ENCODE results near the gene MYH14. TPM values are rescaled to one million over a fixed set of nuclear protein-coding genes. Genes with fewer than 3 reads are reported as not detected.
A peak's percentile ranks its signal among the peaks of the same experiment; 100 is the strongest.
"Not testable (repeated sequence)": the region's sequence is repeated elsewhere in the genome, so short reads cannot be mapped to it uniquely, and the experiment has no call there.

Gene MYH14
- total RNA-seq, 1 donor from 2014 or later: 0.17 TPM

- not testable (repeated sequence) for DNase-seq
Observed at GRCh38 chr19:50228153-50228552, 24.7 kb downstream of the MYH14 start.

GRCh38 chr19:50230379-50231351 lies 27.2 kb downstream of the MYH14 start:
- no peak for DNase-seq

DNA sequence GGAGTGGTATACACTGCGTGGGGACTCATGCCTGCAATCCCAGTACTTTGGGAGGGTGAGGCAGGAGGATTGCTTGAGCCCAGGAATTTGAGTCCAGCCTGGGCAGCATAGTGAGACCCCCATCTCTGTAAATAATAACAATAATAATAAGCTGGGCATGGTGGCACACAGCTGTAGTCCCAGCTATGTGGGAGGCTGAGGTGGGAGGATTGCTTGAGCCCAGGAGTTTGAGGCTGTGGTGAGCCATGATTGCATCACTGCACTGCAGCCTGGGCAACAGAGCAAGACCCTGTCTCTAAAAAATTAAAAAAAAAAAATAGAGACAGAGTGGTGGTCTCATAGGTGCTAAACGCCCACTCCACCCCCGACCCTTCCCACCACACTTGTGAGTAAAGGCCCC lies 28.0 kb downstream of the MYH14 start:
- DNase-seq: not testable (repeated sequence)

DNA sequence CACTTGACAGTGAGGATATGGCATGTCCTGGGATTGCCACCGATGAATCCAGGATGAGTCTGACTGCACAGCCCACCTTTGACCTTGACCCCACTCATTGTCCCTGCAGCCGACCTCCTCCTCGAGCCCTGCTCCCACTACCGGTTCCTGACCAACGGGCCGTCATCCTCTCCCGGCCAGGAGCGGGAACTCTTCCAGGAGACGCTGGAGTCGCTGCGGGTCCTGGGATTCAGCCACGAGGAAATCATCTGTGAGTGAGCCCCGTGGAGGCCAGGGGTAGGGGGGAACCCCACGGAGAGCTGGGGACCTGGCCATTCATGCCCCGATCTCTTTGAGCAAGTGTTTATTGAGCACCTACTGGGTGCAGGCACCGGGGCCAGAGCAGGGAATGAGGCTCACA lies 28.4 kb downstream of the MYH14 start:
- no peak for DNase-seq

- no peak for DNase-seq
Observed at GRCh38 chr19:50232600-50232999, 29.2 kb downstream of the MYH14 start.

DNA sequence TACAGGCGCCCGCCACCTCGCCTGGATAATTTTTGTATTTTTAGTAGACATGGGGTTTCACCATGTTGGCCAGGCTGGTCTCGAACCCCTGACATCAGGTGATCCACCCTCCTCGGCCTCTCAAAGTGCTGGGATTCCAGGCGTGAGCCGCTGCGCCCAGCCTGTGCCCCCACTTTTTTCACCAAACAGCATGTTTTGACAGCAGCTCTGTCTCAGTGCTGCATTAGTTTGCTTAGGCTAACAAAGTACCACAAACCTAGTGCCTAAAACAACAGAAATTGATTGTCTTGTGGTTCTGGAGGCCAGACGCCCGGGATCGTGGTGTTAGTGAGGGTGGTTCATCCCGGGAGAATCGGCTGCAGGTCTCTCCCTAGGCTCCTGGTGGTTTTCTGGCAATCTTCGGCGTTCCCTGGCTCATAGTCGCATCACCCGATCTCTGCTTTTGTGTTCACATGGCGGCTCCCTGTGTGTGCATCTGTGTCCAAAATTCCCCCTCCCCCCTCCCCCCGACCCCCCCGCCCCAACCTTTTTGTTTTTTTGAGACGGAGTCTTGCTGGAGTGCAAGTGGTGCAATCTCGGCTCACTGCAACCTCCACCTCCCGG lies 30.0 kb downstream of the MYH14 start:
- DNase-seq: no peak

GRCh38 chr19:50237493-50237892 lies 34.1 kb downstream of the MYH14 start:
- DNase-seq: peak; percentile 5

- DNase-seq: no peak
Observed at GRCh38 chr19:50238043-50238442, 34.6 kb downstream of the MYH14 start.

- DNase-seq: no peak
Observed at GRCh38 chr19:50239921-50240590, 36.6 kb downstream of the MYH14 start.

DNA sequence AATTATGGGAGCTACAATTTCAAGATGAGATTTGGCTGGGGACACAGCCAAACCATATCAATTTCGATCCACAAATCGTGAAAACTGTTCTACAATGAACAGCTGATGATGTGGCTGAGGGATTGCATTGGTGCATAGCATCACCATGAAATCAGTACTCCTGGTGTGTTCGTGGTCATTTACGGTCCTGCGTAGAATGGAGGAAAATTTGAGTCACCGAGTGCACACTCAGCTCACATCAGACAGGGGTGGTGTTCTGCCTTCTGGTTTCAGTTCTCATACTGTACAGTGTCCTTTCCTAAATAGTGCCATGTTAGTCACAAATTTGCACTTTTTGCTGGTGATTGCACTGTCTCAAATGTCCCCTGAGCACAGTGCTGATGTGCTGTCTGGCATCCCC lies 39.2 kb downstream of the MYH14 start:
- DNase-seq: no peak

DNA sequence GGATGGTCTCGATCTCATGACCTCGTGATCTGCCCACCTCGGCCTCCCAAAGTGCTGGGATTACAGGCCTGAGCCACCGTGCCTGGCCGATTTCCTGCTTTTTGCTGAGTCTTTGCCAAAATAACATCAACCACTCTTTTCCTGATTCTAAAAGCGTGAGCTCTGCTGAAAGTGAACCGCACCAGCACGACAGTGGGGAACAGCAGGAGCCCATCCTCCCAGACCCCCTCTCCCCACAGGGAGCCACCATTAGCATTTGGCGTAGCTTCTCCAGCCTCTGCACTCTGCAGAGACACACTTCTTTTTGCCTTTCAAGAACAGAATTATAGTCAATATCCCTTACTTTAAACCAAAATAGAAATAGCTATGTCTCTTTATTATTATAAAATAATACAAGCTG lies 41.3 kb downstream of the MYH14 start:
- DNase-seq: no peak

- no peak for DNase-seq
Observed at GRCh38 chr19:50248413-50248812, 45.0 kb downstream of the MYH14 start.

DNA sequence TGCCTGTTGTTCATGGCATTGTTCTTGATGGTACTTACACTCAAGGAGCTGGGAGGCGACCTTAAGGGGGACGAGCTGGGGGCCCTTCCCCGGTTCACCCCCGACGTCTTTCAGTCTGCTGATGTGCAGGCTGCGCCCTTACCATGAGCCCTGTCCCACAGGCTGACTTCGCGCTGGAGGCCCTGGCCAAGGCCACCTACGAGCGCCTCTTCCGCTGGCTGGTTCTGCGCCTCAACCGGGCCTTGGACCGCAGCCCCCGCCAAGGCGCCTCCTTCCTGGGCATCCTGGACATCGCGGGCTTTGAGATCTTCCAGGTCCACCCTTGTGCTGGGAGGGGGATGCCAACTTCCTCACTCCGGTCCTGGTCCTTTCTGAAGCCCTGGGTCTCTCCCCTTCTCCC lies 45.4 kb downstream of the MYH14 start:
- no peak for DNase-seq

DNA sequence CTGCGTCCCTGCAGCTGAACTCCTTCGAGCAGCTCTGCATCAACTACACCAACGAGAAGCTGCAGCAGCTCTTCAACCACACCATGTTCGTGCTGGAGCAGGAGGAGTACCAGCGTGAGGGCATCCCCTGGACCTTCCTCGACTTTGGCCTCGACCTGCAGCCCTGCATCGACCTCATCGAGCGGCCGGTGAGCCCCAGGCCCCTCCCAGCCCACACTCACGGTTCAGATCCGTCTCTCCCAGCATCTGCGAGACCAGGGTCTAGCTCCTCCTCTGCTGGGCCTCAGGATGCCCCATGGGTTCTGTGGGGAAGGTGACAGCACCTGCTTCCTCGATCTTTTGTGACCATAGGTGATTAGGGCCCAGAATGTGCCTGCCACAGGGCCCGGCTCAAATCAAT lies 46.2 kb downstream of the MYH14 start:
- no peak for DNase-seq

DNA sequence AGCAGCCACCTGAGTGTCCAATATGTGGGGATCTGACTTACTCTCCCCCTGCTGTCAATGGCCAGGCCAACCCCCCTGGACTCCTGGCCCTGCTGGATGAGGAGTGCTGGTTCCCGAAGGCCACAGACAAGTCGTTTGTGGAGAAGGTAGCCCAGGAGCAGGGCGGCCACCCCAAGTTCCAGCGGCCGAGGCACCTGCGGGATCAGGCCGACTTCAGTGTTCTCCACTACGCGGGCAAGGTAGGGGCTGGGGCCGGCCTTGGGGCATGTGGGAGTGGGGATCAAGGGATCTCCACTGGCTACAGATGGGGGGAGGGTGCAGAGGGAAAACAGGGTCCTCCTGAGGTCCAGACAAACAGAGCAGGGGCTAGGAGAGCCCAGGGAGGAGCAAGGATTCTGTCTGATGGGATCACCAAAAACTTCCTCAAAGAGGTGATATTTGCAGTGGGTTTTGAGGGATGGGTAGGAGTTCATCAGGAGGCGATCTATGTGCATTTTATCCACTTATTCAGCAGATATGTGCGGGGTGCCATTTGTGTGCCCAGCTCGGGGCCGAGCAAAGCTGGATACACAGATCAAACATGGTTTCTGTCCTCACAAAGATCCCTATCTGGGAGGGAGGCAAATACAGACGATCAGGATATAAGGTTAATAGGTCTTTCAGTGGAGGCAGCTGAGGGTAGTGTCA lies 47.2 kb downstream of the MYH14 start:
- no peak for DNase-seq

- DNase-seq: peak; percentile 72
Observed at GRCh38 chr19:50252111-50252886, 48.9 kb downstream of the MYH14 start.

DNA sequence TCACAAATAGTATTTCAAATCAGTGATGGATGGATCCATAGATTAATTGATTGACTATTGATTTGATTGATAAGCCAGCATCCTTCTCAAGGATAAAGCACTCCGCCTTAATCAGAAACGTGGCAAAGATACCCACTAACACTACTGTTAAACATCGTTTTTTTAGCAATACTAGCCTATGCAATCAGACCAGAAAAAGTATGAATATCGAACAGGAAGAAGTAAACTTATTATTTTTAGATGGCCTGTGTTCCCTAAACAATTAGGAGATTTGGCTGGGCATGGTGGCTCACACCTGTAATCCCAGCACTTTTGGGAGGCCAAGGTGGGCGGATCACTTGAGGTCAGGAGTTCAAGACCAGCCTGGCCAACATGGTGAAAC lies 49.5 kb downstream of the MYH14 start:
- no peak for DNase-seq

- DNase-seq: peak; percentile 7
Observed at GRCh38 chr19:50255115-50255514, 51.7 kb downstream of the MYH14 start.

DNA sequence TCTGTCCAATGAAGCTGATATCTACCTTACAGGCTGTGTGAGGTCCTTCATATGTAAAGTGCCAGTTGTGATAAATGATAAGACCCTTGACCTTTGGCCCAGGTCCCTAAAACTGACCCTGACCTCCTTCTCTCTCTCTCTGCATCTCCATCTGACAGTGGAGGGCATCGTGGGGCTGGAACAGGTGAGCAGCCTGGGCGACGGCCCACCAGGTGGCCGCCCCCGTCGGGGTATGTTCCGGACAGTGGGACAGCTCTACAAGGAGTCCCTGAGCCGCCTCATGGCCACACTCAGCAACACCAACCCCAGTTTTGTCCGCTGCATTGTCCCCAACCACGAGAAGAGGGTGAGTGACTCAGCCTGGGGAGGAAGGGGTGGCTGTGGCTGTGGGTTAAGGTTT lies 53.7 kb downstream of the MYH14 start:
- DNase-seq: no peak

DNA sequence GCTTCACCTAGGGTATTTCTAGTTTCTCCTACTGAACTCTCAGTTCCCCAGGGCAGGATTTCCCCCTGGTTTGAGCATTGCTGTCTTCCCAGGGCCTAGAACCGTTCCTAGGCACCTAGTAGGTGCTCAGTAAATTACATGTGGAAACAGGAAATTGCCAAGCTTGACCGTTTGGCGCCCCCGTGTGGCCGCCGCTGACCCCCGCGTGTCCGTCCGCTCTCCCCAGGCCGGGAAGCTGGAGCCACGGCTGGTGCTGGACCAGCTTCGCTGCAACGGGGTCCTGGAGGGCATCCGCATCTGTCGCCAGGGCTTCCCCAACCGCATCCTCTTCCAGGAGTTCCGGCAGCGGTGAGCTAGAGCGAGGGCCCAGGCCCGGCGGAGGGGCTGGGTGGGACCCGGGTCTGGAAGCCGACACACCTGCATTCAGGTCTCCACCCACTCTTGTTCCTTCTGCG lies 55.5 kb downstream of the MYH14 start:
- peak; percentile 38 for DNase-seq

DNA sequence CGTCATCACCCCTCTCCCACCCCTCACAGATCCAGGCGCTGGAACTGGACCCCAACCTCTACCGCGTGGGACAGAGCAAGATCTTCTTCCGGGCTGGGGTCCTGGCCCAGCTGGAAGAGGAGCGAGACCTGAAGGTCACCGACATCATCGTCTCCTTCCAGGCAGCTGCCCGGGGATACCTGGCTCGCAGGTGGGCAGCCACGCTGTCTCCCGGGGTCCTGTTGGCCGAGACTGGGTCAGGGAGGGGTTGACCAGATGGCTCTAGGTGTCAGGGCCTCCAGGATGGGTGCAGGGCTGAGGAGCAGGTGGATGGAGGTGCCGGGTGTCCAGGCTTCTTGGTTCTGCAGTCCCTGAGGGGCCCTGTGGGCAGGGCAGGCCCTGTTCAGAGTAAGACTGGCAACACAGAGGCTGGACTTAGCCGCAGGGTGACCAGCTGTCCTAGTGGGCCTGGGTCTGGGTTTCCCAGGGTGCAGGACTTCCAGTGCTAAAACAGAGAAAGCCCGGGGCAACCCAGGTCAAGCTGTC lies 58.1 kb downstream of the MYH14 start:
- no peak for DNase-seq

GRCh38 chr19:50263176-50263575 lies 59.8 kb downstream of the MYH14 start:
- no peak for DNase-seq

All from dermis blood vessel endothelial cell (primary cell).